Upper lobe of left lung (tissue), 4 donors: ENCODE measurements around the gene SCYL3.

Experiments
- CTCF ChIP-seq, 6 experiments: fragments of 450-650 bp in 4 of 6; fragments of 200-600 bp in 2 of 6; sonication (generic) in 2 of 6; IDR thresholded peaks; one replicate each; pipeline ENCODE4 v1.5.1; 2016 to 2019; ENCODE audit warnings: antibody characterized with exemption in 6 of 6
- POLR2A ChIP-seq, 4 donors: fragments of 450-650 bp; IDR thresholded peaks; one replicate each; pipeline ENCODE4 v1.5.1; 2016 to 2017; ENCODE audit warnings: antibody characterized with exemption in 4 of 4, mild to moderate bottlenecking in 2 of 4
- POLR2AphosphoS5 ChIP-seq, 2 donors: sonication (generic); formaldehyde crosslinking; IDR thresholded peaks; one replicate each; pipeline ENCODE4 v1.5.1; 2017; ENCODE audit warnings: antibody characterized with exemption in 2 of 2

- no peak for TF ChIP-seq CTCF (IDR thresholded peaks at IDR 0.05)
- no peak for TF ChIP-seq POLR2AphosphoS5 (IDR thresholded peaks at IDR 0.05)
- TF ChIP-seq POLR2A (IDR thresholded peaks at IDR 0.05): no peak
Observed at GRCh38 chr1:169909499-169909898, 15.8 kb upstream of the SCYL3 start.
